WERI-Rb-1 (cell line): Measurements from ENCODE around the gene CDKN1C.

Source experiments
- DNase-seq: peaks from one replicate; pipeline ENCODE4 v3.0.0-alpha.2; 2020
- H3K27ac ChIP-seq: fragments of 250-450 bp; sonication (Bioruptor Pico); 2 replicates; pipeline ENCODE4 v1.5.1; 2020; ENCODE audit warnings: mild to moderate bottlenecking, moderate library complexity
- H3K27me3 ChIP-seq: fragments of 250-450 bp; sonication (Bioruptor Pico); 2 replicates; pipeline ENCODE4 v1.5.1; 2021; ENCODE audit warnings: mild to moderate bottlenecking, low read depth, moderate library complexity; ENCODE audit not compliant: insufficient read depth, severe bottlenecking
- H3K36me3 ChIP-seq: fragments of 250-450 bp; sonication (Bioruptor Pico); 2 replicates; pipeline ENCODE4 v1.5.1; 2020; ENCODE audit warnings: mild to moderate bottlenecking, moderate library complexity
- H3K4me3 ChIP-seq: 2 replicates; pipeline ENCODE4 v1.5.1; 2011; ENCODE audit warnings: low read depth, mild to moderate bottlenecking, control low read depth, low read length
- H3K9me3 ChIP-seq: fragments of 250-450 bp; sonication (Bioruptor Pico); 2 replicates; pipeline ENCODE4 v1.5.1; 2021; ENCODE audit warnings: mild to moderate bottlenecking, moderate library complexity; ENCODE audit not compliant: severe bottlenecking
- TF ChIP-seq, protein P1 (sequence below): IDR thresholded peaks from 2 replicates; pipeline ENCODE4 v1.5.1; 2011; ENCODE audit warnings: low read depth, mild to moderate bottlenecking, control low read depth, inconsistent platforms, low read length

The CDKN1C gene

DNA sequence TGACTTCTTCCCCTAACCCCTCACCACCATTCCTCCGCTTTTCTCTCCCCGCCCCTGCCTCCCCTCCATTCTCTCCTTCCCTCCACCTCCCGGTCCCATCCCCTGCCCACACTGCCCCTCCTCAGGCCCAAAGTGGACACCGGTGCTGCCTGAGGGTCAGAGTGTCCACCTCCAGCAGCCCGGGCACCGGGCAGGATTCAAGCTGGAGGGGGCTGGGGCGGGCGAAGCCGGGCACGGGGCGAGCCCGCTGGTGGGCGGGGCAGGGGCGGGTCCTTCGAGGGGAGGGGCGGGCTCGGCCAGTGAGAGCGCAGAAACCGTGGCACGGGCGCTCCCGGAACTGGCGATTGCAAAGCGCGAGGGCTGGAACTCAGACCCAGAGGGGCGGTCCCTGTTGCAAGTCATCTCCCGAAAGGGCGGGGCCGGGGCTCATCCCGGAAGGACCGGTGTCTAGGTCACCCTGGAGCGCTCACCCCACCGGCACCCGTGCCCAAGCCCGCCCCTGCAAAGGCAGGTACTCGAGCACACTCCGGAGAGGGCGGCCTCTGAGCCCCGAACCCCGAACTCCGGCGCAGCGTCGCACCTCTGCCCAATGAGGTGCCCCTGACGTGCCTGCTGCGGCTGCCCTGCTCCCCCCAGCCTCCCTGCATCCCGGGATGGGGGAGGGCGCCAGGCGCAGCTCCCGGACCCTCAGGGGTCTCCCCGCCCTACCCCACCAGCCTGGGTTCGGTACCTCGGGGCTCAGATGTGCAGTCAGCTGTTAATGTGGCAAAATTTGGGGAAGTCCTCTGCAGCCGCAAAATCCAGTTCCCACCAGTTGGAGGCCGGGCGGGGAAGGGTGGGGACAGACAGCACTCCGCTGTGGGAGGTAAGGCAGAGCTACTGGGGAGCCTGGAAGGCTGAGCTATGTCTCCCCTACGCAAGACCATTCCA, 16.5 kb upstream of the CDKN1C start:
- Histone ChIP-seq H3K9me3 (no peaks in the 10 kb centered on the region), H3K4me3 (peak overlapping the region; percentile 76), H3K36me3 (no peaks in the 10 kb centered on the region), H3K27me3 (no peaks in the 10 kb centered on the region), H3K27ac (no peak overlapping the region)
- TF ChIP-seq, protein P1, sequence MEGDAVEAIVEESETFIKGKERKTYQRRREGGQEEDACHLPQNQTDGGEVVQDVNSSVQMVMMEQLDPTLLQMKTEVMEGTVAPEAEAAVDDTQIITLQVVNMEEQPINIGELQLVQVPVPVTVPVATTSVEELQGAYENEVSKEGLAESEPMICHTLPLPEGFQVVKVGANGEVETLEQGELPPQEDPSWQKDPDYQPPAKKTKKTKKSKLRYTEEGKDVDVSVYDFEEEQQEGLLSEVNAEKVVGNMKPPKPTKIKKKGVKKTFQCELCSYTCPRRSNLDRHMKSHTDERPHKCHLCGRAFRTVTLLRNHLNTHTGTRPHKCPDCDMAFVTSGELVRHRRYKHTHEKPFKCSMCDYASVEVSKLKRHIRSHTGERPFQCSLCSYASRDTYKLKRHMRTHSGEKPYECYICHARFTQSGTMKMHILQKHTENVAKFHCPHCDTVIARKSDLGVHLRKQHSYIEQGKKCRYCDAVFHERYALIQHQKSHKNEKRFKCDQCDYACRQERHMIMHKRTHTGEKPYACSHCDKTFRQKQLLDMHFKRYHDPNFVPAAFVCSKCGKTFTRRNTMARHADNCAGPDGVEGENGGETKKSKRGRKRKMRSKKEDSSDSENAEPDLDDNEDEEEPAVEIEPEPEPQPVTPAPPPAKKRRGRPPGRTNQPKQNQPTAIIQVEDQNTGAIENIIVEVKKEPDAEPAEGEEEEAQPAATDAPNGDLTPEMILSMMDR, result no peak
- DNase-seq, result peak; percentile 96

DNA sequence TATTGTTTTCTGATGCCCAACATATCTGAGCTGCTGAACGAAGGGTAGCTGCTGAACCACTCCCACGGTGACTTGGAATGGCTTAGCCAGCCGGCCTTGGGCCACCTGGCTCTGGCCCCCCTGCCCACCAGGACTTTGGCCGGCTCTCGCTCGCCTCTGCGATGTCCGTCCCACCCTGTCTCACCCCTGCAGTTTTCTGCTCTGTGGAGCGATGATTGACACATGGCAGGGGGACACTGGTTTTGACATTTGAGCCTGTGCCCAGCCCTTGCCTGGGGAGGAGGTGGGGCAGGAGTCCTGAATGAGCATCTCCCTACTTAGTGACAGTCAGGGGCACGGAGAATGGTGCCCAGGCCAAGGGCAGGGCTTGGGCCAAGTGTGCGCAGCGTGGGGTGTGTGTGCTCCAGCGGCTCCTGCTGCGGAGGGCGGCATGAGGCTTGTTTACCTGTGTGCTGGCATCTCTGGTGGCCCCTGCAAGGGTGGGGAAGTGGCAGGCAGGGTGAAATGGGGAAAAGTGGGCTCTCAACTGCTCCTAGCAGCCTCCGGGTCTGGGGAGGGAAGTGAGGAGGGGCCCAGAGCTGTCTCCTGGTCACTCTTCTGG, 15.7 kb upstream of the CDKN1C start:
- Histone ChIP-seq H3K27ac (no peak overlapping the region), H3K9me3 (no peaks in the 10 kb centered on the region), H3K27me3 (no peaks in the 10 kb centered on the region), H3K4me3 (peak overlapping the region; percentile 76; the same call in 1 of the 2 replicates), H3K36me3 (no peaks in the 10 kb centered on the region)
- TF ChIP-seq, protein P1, result no peak
- no peak for DNase-seq

DNA sequence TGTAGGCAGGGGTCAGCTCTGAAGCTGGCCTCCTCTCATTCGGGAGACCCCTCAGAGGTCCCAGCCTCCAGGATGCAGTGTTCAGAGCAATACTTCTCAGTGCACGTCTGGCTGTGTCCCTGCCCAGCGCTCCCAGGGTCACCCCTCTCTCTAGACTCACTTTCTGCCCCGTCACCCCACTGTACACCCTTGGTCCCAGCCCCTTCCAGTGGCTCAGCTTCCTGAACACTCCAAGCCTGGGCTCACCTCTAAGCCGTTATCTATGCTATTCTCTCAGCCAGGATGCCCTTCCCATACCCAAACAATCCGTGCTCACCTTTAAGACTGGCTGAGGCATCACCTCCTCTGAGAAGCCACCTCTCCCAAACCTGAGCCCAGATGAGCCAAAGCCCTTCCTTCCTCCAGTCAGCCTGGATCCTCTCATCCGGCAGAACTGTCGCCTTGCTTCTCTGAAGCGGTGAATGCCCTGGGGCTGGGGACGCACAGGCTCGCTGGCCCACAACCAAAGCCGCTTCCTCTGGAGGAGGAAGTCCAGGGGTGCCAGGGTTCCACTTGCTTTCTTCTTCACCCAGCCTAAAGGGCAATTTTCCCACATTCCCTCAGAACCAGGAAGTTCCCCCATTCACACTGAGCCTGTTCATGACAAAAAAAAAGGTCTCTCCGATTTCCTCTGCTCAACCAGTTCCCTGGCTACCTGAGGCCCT, 13.7 kb upstream of the CDKN1C start:
- H3K36me3 ChIP-seq, result no peaks in the 10 kb centered on the region
- no peaks in the 10 kb centered on the region for H3K27me3 ChIP-seq
- H3K4me3 ChIP-seq, result no peak overlapping the region
- DNase-seq, result no peak
- TF ChIP-seq, protein P1, result no peak
- no peak overlapping the region for H3K27ac ChIP-seq
- no peaks in the 10 kb centered on the region for H3K9me3 ChIP-seq

DNA sequence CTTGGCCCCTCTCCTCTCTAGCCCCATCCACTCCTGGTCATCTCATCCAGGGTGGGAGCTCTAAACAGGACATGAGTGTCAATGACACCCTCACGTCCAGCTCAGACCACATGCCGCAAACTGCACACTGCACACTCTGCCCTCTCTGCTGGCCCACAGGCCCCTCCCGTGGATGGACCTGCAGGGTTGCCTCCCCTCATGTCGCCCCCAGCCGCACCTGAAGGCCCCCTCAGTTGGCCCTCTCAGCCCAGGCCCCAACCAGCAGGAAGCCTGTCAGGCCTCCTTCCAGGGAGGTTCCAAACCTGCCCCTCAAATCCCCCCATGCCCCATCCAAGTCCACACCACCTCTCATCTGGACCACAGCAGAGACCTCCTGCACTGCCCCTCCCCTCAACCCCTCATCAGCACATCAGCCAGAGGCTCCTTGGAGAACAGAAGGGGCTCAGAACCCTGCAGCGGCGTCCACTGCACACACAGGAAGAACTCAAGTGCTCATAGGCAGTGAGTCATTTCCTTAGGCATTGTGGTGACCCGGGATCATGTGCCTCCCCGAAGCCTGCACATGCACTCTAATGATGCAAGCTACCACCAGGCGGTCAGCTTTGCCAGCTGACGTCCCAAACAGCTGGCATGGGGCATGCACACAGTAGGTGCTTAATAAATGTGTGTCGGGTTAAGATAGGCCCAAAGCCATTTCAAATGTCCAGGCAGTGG, 12.9 kb upstream of the CDKN1C start:
- H3K36me3 ChIP-seq, result no peaks in the 10 kb centered on the region
- no peak for DNase-seq
- no peaks in the 10 kb centered on the region for H3K9me3 ChIP-seq
- H3K4me3 ChIP-seq, result no peak overlapping the region
- H3K27ac ChIP-seq, result no peak overlapping the region
- TF ChIP-seq, protein P1, result no peak
- H3K27me3 ChIP-seq, result no peaks in the 10 kb centered on the region

DNA sequence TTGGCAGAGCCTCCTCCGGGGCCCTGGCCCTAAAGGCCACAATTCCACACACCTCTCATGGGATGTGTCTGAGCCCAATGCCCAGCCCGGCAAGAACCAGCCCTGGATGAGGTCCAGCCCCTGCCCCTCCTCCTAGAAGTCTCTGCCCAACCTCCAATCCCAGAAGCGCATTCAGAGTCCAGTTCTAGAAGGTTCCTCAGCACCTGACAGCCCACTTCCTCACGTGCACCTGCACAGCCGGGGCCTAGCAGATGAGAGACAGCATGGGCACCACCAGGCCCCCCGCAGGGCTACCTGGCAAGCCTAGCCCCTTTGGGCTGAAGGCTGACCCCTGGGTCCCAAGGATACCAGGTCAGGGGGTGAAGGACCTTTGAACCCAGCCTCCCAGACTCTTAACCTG, 11.5 kb upstream of the CDKN1C start:
- Histone ChIP-seq H3K27ac (no peak overlapping the region), H3K36me3 (no peaks in the 10 kb centered on the region), H3K27me3 (no peaks in the 10 kb centered on the region), H3K4me3 (no peak overlapping the region), H3K9me3 (no peaks in the 10 kb centered on the region)
- no peak for DNase-seq
- TF ChIP-seq, protein P1, result no peak
